Liver (tissue), 9 donors: ENCODE measurements around the gene ABCA3. TPM values are rescaled to one million over a fixed set of nuclear protein-coding genes. Genes with fewer than 3 reads are reported as not detected.

Experiments
- DNase-seq: peaks from one replicate; pipeline ENCODE4 v3.0.0-alpha.2; 2017; ENCODE audit warnings: low spot score
- H3K27ac ChIP-seq, 2 donors: one replicate each; pipeline ENCODE4 v1.7.0; 2013; ENCODE audit warnings: inconsistent platforms in 2 of 2, low read length in 2 of 2, control low read depth in 1 of 2, low read depth in 1 of 2, mild to moderate bottlenecking in 1 of 2
- H3K27me3 ChIP-seq, 4 donors: one replicate each; pipeline versions ENCODE4 v1.6.1 to v1.7.0; 2013; ENCODE audit warnings: low read length in 3 of 4, inconsistent platforms in 1 of 4, mild to moderate bottlenecking in 1 of 4, moderate library complexity in 1 of 4; ENCODE audit not compliant: control insufficient read depth in 4 of 4, insufficient read depth in 4 of 4
- H3K36me3 ChIP-seq, 4 donors: one replicate each; pipeline versions ENCODE4 v1.6.1 to v1.7.0; 2013; ENCODE audit warnings: low read length in 3 of 4, mild to moderate bottlenecking in 3 of 4, low read depth in 1 of 4, moderate library complexity in 1 of 4; ENCODE audit not compliant: control insufficient read depth in 4 of 4, insufficient read depth in 3 of 4
- H3K4me1 ChIP-seq, 4 donors: one replicate each; pipeline versions ENCODE4 v1.6.1 to v1.7.0; 2013; ENCODE audit warnings: low read length in 3 of 4, mild to moderate bottlenecking in 3 of 4, moderate library complexity in 1 of 4; ENCODE audit not compliant: control insufficient read depth in 4 of 4, insufficient read depth in 4 of 4
- H3K4me3 ChIP-seq, 3 donors: one replicate each; pipeline versions ENCODE4 v1.6.1 to v1.7.0; 2013; ENCODE audit warnings: low read length in 3 of 3, control low read depth in 1 of 3, low read depth in 1 of 3, mild to moderate bottlenecking in 1 of 3
- H3K9ac ChIP-seq, 2 donors: one replicate each; pipeline ENCODE4 v1.7.0; 2013; ENCODE audit warnings: low read length in 2 of 2, mild to moderate bottlenecking in 2 of 2, moderate library complexity in 2 of 2, control low read depth in 1 of 2, low read depth in 1 of 2
- H3K9me3 ChIP-seq, 4 donors: one replicate each; pipeline versions ENCODE4 v1.6.1 to v1.7.0; 2013; ENCODE audit warnings: low read length in 3 of 4; ENCODE audit not compliant: control insufficient read depth in 4 of 4
- CTCF ChIP-seq: fragments of 150-350 bp; IDR thresholded peaks from 2 replicates; pipeline ENCODE4 v1.5.1; 2017; ENCODE audit warnings: improper control_type of control experiment, low read depth, low read length; ENCODE audit not compliant: missing input control
- FOXA1 ChIP-seq: IDR thresholded peaks from 2 replicates; pipeline ENCODE4 v1.6.1; 2016; ENCODE audit warnings: antibody characterized with exemption
- FOXA2 ChIP-seq: IDR thresholded peaks from 2 replicates; pipeline ENCODE4 v1.6.1; 2016; ENCODE audit warnings: antibody characterized with exemption
- GABPA ChIP-seq, 2 donors: IDR thresholded peaks in 1 of 2; conservative IDR thresholded peaks in 1 of 2; 2 replicates each; pipeline ENCODE4 v1.6.1; 2016; ENCODE audit warnings: antibody characterized with exemption in 2 of 2, mild to moderate bottlenecking in 1 of 2, moderate library complexity in 1 of 2
- HNF4G ChIP-seq: IDR thresholded peaks from 2 replicates; pipeline ENCODE4 v1.6.1; 2016; ENCODE audit warnings: antibody characterized with exemption
- JUND ChIP-seq, 2 donors: IDR thresholded peaks; 2 replicates each; pipeline ENCODE4 v1.6.1; 2016; ENCODE audit warnings: antibody characterized with exemption in 2 of 2
- MAX ChIP-seq: IDR thresholded peaks from 2 replicates; pipeline ENCODE4 v1.6.1; 2016; ENCODE audit warnings: antibody characterized with exemption
- NR2F2 ChIP-seq: IDR thresholded peaks from 2 replicates; pipeline ENCODE4 v1.6.1; 2016; ENCODE audit warnings: antibody characterized with exemption
- RAD21 ChIP-seq, 2 donors: IDR thresholded peaks; 2 replicates each; pipeline ENCODE4 v1.6.1; 2016; ENCODE audit warnings: antibody characterized with exemption in 2 of 2, mild to moderate bottlenecking in 2 of 2
- REST ChIP-seq: IDR thresholded peaks from 2 replicates; pipeline ENCODE4 v1.6.1; 2016; ENCODE audit warnings: antibody characterized with exemption, mild to moderate bottlenecking
- RXRA ChIP-seq, 2 donors: IDR thresholded peaks; 2 replicates each; pipeline ENCODE4 v1.6.1; 2017 to 2018; ENCODE audit warnings: antibody characterized with exemption in 2 of 2, mild to moderate bottlenecking in 1 of 2
- SP1 ChIP-seq: IDR thresholded peaks from 2 replicates; pipeline ENCODE4 v1.6.1; 2018; ENCODE audit warnings: antibody characterized with exemption, mild to moderate bottlenecking
- YY1 ChIP-seq: IDR thresholded peaks from 2 replicates; pipeline ENCODE4 v1.6.1; 2016; ENCODE audit warnings: antibody characterized with exemption, mild to moderate bottlenecking
- ZBTB33 ChIP-seq: IDR thresholded peaks from 2 replicates; pipeline ENCODE4 v1.6.1; 2016; ENCODE audit warnings: antibody characterized with exemption
- WGBS: extraction: QIAGEN DNeasy Blood & Tissue Kit; methylation state at CpG from one replicate; pipeline ENCODE4 v1.1.7; 2013; 5-methylcytosine and 5-hydroxymethylcytosine counted together
- polyA plus RNA-seq, 2 donors: library from polyadenylated mRNA; stranded (reverse) in 1 of 2; unstranded in 1 of 2; fragments of 200-250 nt in 1 of 2; fragments of >200 nt in 1 of 2; fragmentation: Nextera tagmentation in 1 of 2; extraction: Ambion mirVana in 1 of 2; gene quantifications; one replicate each; pipeline versions ENCODE4 v1.2.1 to v1.2.3, GENCODE V29; 2013 to 2015
- total RNA-seq, 2 donors: library from RNA; depleted of rRNA; stranded (reverse); fragments of >200 nt; gene quantifications; one replicate each; pipeline ENCODE4 v1.2.3, GENCODE V29; 2014
- donor health status: healthy.
- donor health status: healthy.
- donor health status: healthy.
- donor health status: healthy.
- donor health status: healthy.

Gene ABCA3
- total and polyA plus RNA-seq, 4 donors = 0.47 to 1.1 (median 0.77) TPM

GRCh38 chr16:2238150-2238837, 102.2 kb downstream of the ABCA3 start:
- H3K27me3 ChIP-seq = no peaks in the 10 kb centered on the region
- no peaks in the 10 kb centered on the region for H3K9me3 ChIP-seq
- no peak overlapping the region for H3K27ac ChIP-seq
- H3K4me1 ChIP-seq = peaks cover 0 to 14% (median 11%) of the 10 kb centered on the region in 4 donors
- no peak for DNase-seq
- H3K36me3 ChIP-seq = peaks cover 7 to 37% (median 16%) of the 10 kb centered on the region in 4 donors
- TF ChIP-seq GABPA (IDR thresholded peaks at IDR 0.05 in 1 of 2, conservative IDR thresholded peaks at IDR 0.05 in 1 of 2) = no peak
- no peak for TF ChIP-seq FOXA1
- no peak for TF ChIP-seq ZBTB33
- no peak for TF ChIP-seq YY1
- TF ChIP-seq FOXA2 = no peak
- TF ChIP-seq MAX = no peak
- no peak for TF ChIP-seq REST
- no peak for TF ChIP-seq JUND (IDR thresholded peaks at IDR 0.05)
- TF ChIP-seq RXRA (IDR thresholded peaks at IDR 0.05) = no peak
- no peak for TF ChIP-seq CTCF
- TF ChIP-seq NR2F2 = no peak
- TF ChIP-seq HNF4G = no peak
- no peak for TF ChIP-seq SP1
- no peak for TF ChIP-seq RAD21 (IDR thresholded peaks at IDR 0.05)
- H3K4me3 ChIP-seq = no peak overlapping the region
- 60% methylated on average over 18 of the region's 18 CpGs for WGBS
- no peak overlapping the region for H3K9ac ChIP-seq

GRCh38 chr16:2237493-2238149, 102.9 kb downstream of the ABCA3 start:
- DNase-seq = no peak
- Histone ChIP-seq H3K27me3 (no peaks in the 10 kb centered on the region), H3K9me3 (no peaks in the 10 kb centered on the region), H3K9ac (no peak overlapping the region), H3K36me3 (peaks cover 5 to 38% (median 15%) of the 10 kb centered on the region in 4 donors), H3K4me3 (no peak overlapping the region), H3K27ac (no peak overlapping the region), H3K4me1 (peaks cover 0 to 14% (median 11%) of the 10 kb centered on the region in 4 donors)
- TF ChIP-seq GABPA (IDR thresholded peaks at IDR 0.05 in 1 of 2, conservative IDR thresholded peaks at IDR 0.05 in 1 of 2) (no peak), RAD21 (IDR thresholded peaks at IDR 0.05) (no peak), CTCF (no peak), SP1 (no peak), YY1 (no peak)
- WGBS = 16% methylated on average over 65 of the region's 65 CpGs
